WTC11 (cell line): ENCODE measurements around the gene CHEK2. TPM values are rescaled to one million over a fixed set of nuclear protein-coding genes. Genes with fewer than 3 reads are reported as not detected.
"Not testable (repeated sequence)": the region's sequence is repeated elsewhere in the genome, so short reads cannot be mapped to it uniquely, and the experiment has no call there.

Source experiments
- ATAC-seq: fragments of 200-7000 bp; cut with Tn5 transposase; 2 replicates; pipeline ENCODE4 v1.10.0; 2021; ENCODE audit warnings: mild to moderate bottlenecking, moderate library complexity
- CTCF ChIA-PET: fragments of 300-600 bp; sonication (Branson Sonifier 250); formaldehyde crosslinking; loops from one replicate; lab custom pipeline; 2021; ENCODE audit warnings: antibody characterized with exemption; lab: Charles Lee
- POLR2A ChIA-PET: fragments of 350-600 bp; sonication (Branson Sonifier 250); formaldehyde crosslinking; loops from one replicate; lab custom pipeline; 2021; ENCODE audit warnings: antibody characterized with exemption; lab: Charles Lee
- DNase-seq: peaks from one replicate; pipeline ENCODE4 v3.0.0; 2021; ENCODE audit warnings: low spot score
- H3K27ac Mint-ChIP-seq: 2 replicates; pipeline ENCODE4 v1.8.0; 2021; ENCODE audit warnings: mixed read lengths
- H3K27me3 Mint-ChIP-seq: 2 replicates; pipeline ENCODE4 v1.8.0; 2021; ENCODE audit warnings: low read depth, mild to moderate bottlenecking, moderate library complexity, mixed read lengths
- H3K36me3 Mint-ChIP-seq: 2 replicates; pipeline ENCODE4 v1.8.0; 2021; ENCODE audit warnings: mixed read lengths
- H3K4me1 Mint-ChIP-seq: 2 replicates; pipeline ENCODE4 v1.8.0; 2022; ENCODE audit warnings: mixed read lengths
- H3K4me3 Mint-ChIP-seq: 2 replicates; pipeline ENCODE4 v1.8.0; 2021; ENCODE audit warnings: mild to moderate bottlenecking, moderate library complexity, mixed read lengths
- H3K9me3 Mint-ChIP-seq: 2 replicates; pipeline ENCODE4 v1.8.0; 2021; ENCODE audit warnings: mixed read lengths
- CREM ChIP-seq: sonication (generic); formaldehyde crosslinking; IDR thresholded peaks from 2 replicates; pipeline ENCODE4 v1.8.1; 2022; ENCODE audit warnings: mild to moderate bottlenecking, missing genetic modification reagents, moderate library complexity
- ELF4 ChIP-seq: sonication (generic); formaldehyde crosslinking; IDR thresholded peaks from 2 replicates; pipeline ENCODE4 v1.8.1; 2022; ENCODE audit warnings: low read depth, mild to moderate bottlenecking, moderate library complexity, missing genetic modification reagents
- FOXJ3 ChIP-seq: sonication (generic); formaldehyde crosslinking; IDR thresholded peaks from 2 replicates; pipeline ENCODE4 v1.9.0; 2021; ENCODE audit warnings: missing genetic modification reagents, mild to moderate bottlenecking, borderline replicate concordance
- ZBTB21 ChIP-seq: sonication (generic); formaldehyde crosslinking; IDR thresholded peaks from 2 replicates; pipeline ENCODE4 v1.8.1; 2023; ENCODE audit warnings: mild to moderate bottlenecking, missing genetic modification reagents, borderline replicate concordance
- ZNF121 ChIP-seq: sonication (generic); formaldehyde crosslinking; IDR thresholded peaks from 2 replicates; pipeline ENCODE4 v1.8.0; 2023; ENCODE audit warnings: missing genetic modification reagents
- ZNF219 ChIP-seq: sonication (generic); formaldehyde crosslinking; IDR thresholded peaks from 2 replicates; pipeline ENCODE4 v1.8.0; 2023; ENCODE audit warnings: missing genetic modification reagents, mild to moderate bottlenecking, borderline replicate concordance
- total RNA-seq: library from RNA; stranded (reverse); gene quantifications from 3 replicates; pipeline ENCODE4 v1.2.3, GENCODE V29; 2021
- TF ChIP-seq, protein P1 (sequence below): sonication (generic); formaldehyde crosslinking; IDR thresholded peaks from 2 replicates; pipeline ENCODE4 v1.8.1; 2023; ENCODE audit warnings: mild to moderate bottlenecking, missing genetic modification reagents
- TF ChIP-seq, protein P2 (sequence below): sonication (generic); formaldehyde crosslinking; IDR thresholded peaks from 2 replicates; pipeline ENCODE4 v1.8.1; 2023; ENCODE audit warnings: mild to moderate bottlenecking, missing genetic modification reagents, moderate library complexity
- TF ChIP-seq, protein P3 (sequence below): sonication (generic); formaldehyde crosslinking; IDR thresholded peaks from 2 replicates; pipeline ENCODE4 v1.8.1; 2022; ENCODE audit warnings: missing genetic modification reagents, borderline replicate concordance
- TF ChIP-seq, protein P4 (sequence below): fragments of 250-450 bp; sonication (Bioruptor Pico); IDR thresholded peaks from 2 replicates; pipeline ENCODE4 v1.9.0; 2021; ENCODE audit warnings: mild to moderate bottlenecking
- TF ChIP-seq, protein P5 (sequence below): sonication (generic); formaldehyde crosslinking; IDR thresholded peaks from 2 replicates; pipeline ENCODE4 v1.8.0; 2023; ENCODE audit warnings: missing genetic modification reagents, mild to moderate bottlenecking, borderline replicate concordance
- TF ChIP-seq, protein P6 (sequence below): sonication (generic); formaldehyde crosslinking; IDR thresholded peaks from 2 replicates; pipeline ENCODE4 v1.8.0; 2022; ENCODE audit warnings: mild to moderate bottlenecking, missing genetic modification reagents
- TF ChIP-seq, protein P7 (sequence below): sonication (generic); formaldehyde crosslinking; IDR thresholded peaks from 2 replicates; pipeline ENCODE4 v1.8.1; 2022; ENCODE audit warnings: low read depth, missing genetic modification reagents, borderline replicate concordance

Gene CHEK2
- total RNA-seq, 1 experiment from 2014 or later, result 124 TPM

DNA sequence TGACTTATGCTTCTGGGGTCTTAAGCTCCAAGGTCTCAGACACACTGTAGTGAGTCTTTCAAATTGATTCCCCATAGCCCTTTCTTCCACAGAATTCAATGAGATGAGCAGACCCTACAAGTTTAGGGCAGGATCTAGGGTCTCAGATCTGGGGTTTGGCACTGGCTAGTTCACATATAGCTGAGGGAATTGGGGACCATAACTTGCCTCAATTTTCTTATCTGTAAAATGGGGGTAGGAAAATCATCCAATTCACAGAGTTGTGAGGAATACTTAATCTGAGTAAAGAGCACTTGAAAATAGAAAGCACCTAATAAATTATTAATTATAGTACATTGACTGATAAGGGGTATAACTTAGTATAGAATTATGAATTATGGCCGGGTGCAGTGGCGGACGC, 25.0 kb upstream of the CHEK2 start (continued):
- TF ChIP-seq, protein P1, sequence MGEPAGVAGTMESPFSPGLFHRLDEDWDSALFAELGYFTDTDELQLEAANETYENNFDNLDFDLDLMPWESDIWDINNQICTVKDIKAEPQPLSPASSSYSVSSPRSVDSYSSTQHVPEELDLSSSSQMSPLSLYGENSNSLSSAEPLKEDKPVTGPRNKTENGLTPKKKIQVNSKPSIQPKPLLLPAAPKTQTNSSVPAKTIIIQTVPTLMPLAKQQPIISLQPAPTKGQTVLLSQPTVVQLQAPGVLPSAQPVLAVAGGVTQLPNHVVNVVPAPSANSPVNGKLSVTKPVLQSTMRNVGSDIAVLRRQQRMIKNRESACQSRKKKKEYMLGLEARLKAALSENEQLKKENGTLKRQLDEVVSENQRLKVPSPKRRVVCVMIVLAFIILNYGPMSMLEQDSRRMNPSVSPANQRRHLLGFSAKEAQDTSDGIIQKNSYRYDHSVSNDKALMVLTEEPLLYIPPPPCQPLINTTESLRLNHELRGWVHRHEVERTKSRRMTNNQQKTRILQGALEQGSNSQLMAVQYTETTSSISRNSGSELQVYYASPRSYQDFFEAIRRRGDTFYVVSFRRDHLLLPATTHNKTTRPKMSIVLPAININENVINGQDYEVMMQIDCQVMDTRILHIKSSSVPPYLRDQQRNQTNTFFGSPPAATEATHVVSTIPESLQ, result no peak
- TF ChIP-seq CREM, result no peak
- TF ChIP-seq, protein P2, sequence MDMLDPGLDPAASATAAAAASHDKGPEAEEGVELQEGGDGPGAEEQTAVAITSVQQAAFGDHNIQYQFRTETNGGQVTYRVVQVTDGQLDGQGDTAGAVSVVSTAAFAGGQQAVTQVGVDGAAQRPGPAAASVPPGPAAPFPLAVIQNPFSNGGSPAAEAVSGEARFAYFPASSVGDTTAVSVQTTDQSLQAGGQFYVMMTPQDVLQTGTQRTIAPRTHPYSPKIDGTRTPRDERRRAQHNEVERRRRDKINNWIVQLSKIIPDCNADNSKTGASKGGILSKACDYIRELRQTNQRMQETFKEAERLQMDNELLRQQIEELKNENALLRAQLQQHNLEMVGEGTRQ (CRISPR knock-in tag), result no peak
- TF ChIP-seq, protein P3, sequence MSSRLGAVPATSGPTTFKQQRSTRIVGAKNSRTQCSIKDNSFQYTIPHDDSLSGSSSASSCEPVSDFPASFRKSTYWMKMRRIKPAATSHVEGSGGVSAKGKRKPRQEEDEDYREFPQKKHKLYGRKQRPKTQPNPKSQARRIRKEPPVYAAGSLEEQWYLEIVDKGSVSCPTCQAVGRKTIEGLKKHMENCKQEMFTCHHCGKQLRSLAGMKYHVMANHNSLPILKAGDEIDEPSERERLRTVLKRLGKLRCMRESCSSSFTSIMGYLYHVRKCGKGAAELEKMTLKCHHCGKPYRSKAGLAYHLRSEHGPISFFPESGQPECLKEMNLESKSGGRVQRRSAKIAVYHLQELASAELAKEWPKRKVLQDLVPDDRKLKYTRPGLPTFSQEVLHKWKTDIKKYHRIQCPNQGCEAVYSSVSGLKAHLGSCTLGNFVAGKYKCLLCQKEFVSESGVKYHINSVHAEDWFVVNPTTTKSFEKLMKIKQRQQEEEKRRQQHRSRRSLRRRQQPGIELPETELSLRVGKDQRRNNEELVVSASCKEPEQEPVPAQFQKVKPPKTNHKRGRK, result no peak
- TF ChIP-seq, protein P4, sequence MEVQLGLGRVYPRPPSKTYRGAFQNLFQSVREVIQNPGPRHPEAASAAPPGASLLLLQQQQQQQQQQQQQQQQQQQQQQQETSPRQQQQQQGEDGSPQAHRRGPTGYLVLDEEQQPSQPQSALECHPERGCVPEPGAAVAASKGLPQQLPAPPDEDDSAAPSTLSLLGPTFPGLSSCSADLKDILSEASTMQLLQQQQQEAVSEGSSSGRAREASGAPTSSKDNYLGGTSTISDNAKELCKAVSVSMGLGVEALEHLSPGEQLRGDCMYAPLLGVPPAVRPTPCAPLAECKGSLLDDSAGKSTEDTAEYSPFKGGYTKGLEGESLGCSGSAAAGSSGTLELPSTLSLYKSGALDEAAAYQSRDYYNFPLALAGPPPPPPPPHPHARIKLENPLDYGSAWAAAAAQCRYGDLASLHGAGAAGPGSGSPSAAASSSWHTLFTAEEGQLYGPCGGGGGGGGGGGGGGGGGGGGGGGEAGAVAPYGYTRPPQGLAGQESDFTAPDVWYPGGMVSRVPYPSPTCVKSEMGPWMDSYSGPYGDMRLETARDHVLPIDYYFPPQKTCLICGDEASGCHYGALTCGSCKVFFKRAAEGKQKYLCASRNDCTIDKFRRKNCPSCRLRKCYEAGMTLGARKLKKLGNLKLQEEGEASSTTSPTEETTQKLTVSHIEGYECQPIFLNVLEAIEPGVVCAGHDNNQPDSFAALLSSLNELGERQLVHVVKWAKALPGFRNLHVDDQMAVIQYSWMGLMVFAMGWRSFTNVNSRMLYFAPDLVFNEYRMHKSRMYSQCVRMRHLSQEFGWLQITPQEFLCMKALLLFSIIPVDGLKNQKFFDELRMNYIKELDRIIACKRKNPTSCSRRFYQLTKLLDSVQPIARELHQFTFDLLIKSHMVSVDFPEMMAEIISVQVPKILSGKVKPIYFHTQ (CRISPR knock-in tag), result no peak

DNA sequence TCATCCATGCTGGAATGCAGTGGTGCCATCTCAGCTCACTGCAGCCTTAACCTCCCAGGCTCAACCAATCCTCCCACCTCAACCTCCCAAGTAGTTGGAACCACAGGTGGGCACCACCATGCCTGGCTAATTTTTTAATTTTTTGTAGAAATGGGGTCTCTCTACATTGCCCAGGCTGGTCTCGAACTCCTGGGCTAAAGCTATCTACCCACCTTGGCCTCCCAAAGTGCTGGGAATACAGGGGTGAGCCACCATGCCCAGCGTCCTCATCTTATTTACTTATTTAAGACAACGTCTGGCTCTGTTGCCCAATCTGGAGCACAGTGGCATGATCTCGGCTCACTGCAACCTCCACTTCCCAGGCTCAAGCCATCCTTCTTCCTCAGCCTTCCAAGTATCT, 20.4 kb upstream of the CHEK2 start:
- not testable (repeated sequence) for H3K4me3 Mint-ChIP-seq, H3K27ac Mint-ChIP-seq
- POLR2A ChIA-PET, result interaction anchor here (1.6 to 2.4 kb wide), 2 partner anchors 11 to 21 kb away, joined by 8 to 13 read pairs; partner anchors contain the start of genes CCDC117, CHEK2 and HSCB

DNA sequence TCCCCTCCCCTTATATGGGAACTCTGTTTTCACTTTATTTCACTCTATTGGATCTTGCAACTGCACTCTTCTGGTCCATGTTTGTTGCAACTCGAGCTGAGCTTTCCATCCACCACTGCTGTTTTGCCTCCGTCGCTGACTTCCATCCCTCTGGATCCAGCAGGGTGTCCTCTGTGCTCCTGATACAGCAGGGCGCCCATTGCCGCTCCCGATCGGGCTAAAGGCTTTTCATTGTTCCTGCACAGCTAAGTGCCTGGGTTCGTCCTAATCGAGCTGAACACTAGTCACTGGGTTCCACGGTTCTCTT, 19.8 kb upstream of the CHEK2 start:
- peaks cover 17% of the 10 kb centered on the region for H3K36me3 Mint-ChIP-seq
- CTCF ChIA-PET, result interaction anchor here (0.8 to 1.2 kb wide), 3 partner anchors 10 to 18 kb away, joined by 3 to 4 read pairs (median 3); partner anchors contain the start of gene CCDC117
- TF ChIP-seq ELF4 (CRISPR knock-in tag) (no peak), ZNF219 (CRISPR knock-in tag) (no peak), ZBTB21 (no peak), ZNF121 (CRISPR knock-in tag) (no peak), FOXJ3 (no peak)
- TF ChIP-seq, protein P5, sequence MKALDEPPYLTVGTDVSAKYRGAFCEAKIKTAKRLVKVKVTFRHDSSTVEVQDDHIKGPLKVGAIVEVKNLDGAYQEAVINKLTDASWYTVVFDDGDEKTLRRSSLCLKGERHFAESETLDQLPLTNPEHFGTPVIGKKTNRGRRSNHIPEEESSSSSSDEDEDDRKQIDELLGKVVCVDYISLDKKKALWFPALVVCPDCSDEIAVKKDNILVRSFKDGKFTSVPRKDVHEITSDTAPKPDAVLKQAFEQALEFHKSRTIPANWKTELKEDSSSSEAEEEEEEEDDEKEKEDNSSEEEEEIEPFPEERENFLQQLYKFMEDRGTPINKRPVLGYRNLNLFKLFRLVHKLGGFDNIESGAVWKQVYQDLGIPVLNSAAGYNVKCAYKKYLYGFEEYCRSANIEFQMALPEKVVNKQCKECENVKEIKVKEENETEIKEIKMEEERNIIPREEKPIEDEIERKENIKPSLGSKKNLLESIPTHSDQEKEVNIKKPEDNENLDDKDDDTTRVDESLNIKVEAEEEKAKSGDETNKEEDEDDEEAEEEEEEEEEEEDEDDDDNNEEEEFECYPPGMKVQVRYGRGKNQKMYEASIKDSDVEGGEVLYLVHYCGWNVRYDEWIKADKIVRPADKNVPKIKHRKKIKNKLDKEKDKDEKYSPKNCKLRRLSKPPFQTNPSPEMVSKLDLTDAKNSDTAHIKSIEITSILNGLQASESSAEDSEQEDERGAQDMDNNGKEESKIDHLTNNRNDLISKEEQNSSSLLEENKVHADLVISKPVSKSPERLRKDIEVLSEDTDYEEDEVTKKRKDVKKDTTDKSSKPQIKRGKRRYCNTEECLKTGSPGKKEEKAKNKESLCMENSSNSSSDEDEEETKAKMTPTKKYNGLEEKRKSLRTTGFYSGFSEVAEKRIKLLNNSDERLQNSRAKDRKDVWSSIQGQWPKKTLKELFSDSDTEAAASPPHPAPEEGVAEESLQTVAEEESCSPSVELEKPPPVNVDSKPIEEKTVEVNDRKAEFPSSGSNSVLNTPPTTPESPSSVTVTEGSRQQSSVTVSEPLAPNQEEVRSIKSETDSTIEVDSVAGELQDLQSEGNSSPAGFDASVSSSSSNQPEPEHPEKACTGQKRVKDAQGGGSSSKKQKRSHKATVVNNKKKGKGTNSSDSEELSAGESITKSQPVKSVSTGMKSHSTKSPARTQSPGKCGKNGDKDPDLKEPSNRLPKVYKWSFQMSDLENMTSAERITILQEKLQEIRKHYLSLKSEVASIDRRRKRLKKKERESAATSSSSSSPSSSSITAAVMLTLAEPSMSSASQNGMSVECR (CRISPR knock-in tag), result no peak
- TF ChIP-seq, protein P6, sequence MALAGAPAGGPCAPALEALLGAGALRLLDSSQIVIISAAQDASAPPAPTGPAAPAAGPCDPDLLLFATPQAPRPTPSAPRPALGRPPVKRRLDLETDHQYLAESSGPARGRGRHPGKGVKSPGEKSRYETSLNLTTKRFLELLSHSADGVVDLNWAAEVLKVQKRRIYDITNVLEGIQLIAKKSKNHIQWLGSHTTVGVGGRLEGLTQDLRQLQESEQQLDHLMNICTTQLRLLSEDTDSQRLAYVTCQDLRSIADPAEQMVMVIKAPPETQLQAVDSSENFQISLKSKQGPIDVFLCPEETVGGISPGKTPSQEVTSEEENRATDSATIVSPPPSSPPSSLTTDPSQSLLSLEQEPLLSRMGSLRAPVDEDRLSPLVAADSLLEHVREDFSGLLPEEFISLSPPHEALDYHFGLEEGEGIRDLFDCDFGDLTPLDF (CRISPR knock-in tag), result no peak
- TF ChIP-seq, protein P7, sequence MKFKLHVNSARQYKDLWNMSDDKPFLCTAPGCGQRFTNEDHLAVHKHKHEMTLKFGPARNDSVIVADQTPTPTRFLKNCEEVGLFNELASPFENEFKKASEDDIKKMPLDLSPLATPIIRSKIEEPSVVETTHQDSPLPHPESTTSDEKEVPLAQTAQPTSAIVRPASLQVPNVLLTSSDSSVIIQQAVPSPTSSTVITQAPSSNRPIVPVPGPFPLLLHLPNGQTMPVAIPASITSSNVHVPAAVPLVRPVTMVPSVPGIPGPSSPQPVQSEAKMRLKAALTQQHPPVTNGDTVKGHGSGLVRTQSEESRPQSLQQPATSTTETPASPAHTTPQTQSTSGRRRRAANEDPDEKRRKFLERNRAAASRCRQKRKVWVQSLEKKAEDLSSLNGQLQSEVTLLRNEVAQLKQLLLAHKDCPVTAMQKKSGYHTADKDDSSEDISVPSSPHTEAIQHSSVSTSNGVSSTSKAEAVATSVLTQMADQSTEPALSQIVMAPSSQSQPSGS, result no peak
- TF ChIP-seq, all 79 proteins: peak for 0
- Mint-ChIP-seq H3K9me3 (peaks cover 22% of the 10 kb centered on the region), H3K4me3 (peak overlapping the region; percentile 16; the same call in 1 of the 2 replicates), H3K4me1 (peaks cover 29% of the 10 kb centered on the region), H3K27me3 (no peaks in the 10 kb centered on the region), H3K27ac (peak overlapping the region; percentile 98)
- DNase-seq (no peak), ATAC-seq (no peak)
- POLR2A ChIA-PET, result interaction anchor here (0.7 to 2.4 kb wide), 5 partner anchors 11 to 753 kb away, joined by 4 to 13 read pairs (median 8); partner anchors contain the start of genes CCDC117, CHEK2, HSCB and XBP1

More for the DNA sequence above, 20.4 kb upstream of the CHEK2 start:
- H3K27me3 Mint-ChIP-seq, ATAC-seq, CTCF ChIA-PET, DNase-seq: not testable (repeated sequence)
- peak; percentile 93 for TF ChIP-seq ZNF121 (CRISPR knock-in tag)
- Mint-ChIP-seq H3K4me1 (peaks cover 29% of the 10 kb centered on the region), H3K9me3 (peaks cover 19% of the 10 kb centered on the region), H3K36me3 (peaks cover 14% of the 10 kb centered on the region)
